DOHH2 (cell line): Measurements from ENCODE around the gene DUOXA2.
"Not testable (repeated sequence)": the region's sequence is repeated elsewhere in the genome, so short reads cannot be mapped to it uniquely, and the experiment has no call there.

ENCODE experiments used
- EZH2phosphoT487 ChIP-seq: fragments of 200-600 bp; sonication (generic); IDR thresholded peaks from 2 replicates; pipeline ENCODE4 v1.6.1; 2017; ENCODE audit warnings: borderline replicate concordance, mild to moderate bottlenecking, antibody characterized with exemption, low read length, moderate library complexity, mixed read lengths
- TF ChIP-seq, protein P1 (sequence below): fragments of 200-600 bp; sonication (generic); IDR thresholded peaks from one replicate; pipeline ENCODE4 v1.5.1; 2014; ENCODE audit warnings: antibody characterized with exemption, mild to moderate bottlenecking, low read depth, low read length; ENCODE audit not compliant: poor library complexity, severe bottlenecking

DNA sequence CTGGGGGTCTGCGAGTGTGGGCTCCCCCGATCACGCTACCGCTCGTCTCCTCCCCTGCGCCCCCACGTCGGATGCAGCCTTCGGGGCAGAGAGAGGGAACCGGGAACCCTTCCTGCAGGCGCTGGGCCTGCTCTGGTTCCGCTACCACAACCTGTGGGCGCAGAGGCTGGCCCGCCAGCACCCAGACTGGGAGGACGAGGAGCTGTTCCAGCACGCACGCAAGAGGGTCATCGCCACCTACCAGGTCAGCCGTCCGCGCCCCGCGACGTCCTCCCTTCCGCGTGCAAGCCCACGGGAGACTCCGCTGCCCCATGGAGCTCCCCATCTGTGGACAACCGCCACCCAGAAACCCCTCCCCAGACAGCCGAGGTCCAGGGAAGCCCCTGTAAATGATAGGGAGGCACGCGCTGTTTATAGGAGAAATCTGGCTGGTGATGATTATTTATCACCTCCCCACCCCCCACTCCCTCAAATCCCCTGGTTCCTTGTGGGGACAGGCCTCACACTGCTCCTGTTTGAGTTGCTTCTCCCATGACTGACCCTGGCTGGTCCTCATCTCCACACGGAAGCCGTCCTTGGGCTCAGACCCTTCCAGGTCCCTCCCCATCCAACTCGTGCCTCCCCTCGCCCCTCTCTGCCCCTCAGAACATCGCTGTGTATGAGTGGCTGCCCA lies 21.7 kb downstream of the DUOXA2 start:
- TF ChIP-seq, protein P1, sequence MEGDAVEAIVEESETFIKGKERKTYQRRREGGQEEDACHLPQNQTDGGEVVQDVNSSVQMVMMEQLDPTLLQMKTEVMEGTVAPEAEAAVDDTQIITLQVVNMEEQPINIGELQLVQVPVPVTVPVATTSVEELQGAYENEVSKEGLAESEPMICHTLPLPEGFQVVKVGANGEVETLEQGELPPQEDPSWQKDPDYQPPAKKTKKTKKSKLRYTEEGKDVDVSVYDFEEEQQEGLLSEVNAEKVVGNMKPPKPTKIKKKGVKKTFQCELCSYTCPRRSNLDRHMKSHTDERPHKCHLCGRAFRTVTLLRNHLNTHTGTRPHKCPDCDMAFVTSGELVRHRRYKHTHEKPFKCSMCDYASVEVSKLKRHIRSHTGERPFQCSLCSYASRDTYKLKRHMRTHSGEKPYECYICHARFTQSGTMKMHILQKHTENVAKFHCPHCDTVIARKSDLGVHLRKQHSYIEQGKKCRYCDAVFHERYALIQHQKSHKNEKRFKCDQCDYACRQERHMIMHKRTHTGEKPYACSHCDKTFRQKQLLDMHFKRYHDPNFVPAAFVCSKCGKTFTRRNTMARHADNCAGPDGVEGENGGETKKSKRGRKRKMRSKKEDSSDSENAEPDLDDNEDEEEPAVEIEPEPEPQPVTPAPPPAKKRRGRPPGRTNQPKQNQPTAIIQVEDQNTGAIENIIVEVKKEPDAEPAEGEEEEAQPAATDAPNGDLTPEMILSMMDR: not testable (repeated sequence)
- TF ChIP-seq EZH2phosphoT487: not testable (repeated sequence)
